Measurements from ENCODE around the gene AGER.

DNA sequence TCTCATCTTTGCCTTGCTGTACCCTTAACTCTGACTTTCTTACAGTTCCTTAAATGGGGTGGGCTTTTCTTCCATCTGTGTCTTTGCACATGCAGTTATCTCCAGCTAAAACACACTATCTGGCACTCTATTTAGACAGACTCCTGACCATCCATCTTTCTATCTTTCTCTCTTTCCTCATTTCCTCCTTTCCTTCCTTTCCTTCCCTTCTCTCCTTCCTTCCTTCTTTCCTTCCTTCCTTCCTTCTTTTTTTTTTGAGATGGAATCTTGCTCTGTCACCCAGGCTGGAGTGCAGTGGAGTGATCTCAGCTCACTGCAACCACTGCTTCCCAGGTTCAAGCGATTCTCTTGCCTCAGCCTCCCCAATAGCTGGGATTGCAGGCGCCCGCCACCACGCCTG, 31.6 kb upstream of the AGER start:
- TF ChIP-seq, protein P1, sequence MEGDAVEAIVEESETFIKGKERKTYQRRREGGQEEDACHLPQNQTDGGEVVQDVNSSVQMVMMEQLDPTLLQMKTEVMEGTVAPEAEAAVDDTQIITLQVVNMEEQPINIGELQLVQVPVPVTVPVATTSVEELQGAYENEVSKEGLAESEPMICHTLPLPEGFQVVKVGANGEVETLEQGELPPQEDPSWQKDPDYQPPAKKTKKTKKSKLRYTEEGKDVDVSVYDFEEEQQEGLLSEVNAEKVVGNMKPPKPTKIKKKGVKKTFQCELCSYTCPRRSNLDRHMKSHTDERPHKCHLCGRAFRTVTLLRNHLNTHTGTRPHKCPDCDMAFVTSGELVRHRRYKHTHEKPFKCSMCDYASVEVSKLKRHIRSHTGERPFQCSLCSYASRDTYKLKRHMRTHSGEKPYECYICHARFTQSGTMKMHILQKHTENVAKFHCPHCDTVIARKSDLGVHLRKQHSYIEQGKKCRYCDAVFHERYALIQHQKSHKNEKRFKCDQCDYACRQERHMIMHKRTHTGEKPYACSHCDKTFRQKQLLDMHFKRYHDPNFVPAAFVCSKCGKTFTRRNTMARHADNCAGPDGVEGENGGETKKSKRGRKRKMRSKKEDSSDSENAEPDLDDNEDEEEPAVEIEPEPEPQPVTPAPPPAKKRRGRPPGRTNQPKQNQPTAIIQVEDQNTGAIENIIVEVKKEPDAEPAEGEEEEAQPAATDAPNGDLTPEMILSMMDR (IDR thresholded peaks at IDR 0.05) = no peak
- TF ChIP-seq EP300 (IDR thresholded peaks at IDR 0.05) = no peak
- TF ChIP-seq MYC (IDR thresholded peaks at IDR 0.05; ENCODE audit: borderline replicate concordance, low read length) = no peak
- no peak for TF ChIP-seq RCOR1 (IDR thresholded peaks at IDR 0.05; ENCODE audit: low read depth, low read length)
- TF ChIP-seq TP53 (CRISPR knock-in tag; IDR thresholded peaks at IDR 0.05) = no peak
- no peak for TF ChIP-seq POLR2A (IDR thresholded peaks at IDR 0.05; ENCODE audit: low read length)
- no peak for TF ChIP-seq HOXA7 (CRISPR knock-in tag; IDR thresholded peaks at IDR 0.05)
- TF ChIP-seq ZSCAN20 (CRISPR knock-in tag; IDR thresholded peaks at IDR 0.05) = no peak
- TF ChIP-seq HDAC2 (IDR thresholded peaks at IDR 0.05) = no peak
- TF ChIP-seq, protein P2, sequence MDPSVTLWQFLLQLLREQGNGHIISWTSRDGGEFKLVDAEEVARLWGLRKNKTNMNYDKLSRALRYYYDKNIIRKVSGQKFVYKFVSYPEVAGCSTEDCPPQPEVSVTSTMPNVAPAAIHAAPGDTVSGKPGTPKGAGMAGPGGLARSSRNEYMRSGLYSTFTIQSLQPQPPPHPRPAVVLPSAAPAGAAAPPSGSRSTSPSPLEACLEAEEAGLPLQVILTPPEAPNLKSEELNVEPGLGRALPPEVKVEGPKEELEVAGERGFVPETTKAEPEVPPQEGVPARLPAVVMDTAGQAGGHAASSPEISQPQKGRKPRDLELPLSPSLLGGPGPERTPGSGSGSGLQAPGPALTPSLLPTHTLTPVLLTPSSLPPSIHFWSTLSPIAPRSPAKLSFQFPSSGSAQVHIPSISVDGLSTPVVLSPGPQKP (IDR thresholded peaks at IDR 0.05; ENCODE audit: low read depth, low read length) = no peak

All from A549 (cell line).